Measurements from ENCODE around the gene ATP1A2.
A peak's percentile ranks its signal among the peaks of the same experiment; 100 is the strongest.

The ATP1A2 gene

DNA sequence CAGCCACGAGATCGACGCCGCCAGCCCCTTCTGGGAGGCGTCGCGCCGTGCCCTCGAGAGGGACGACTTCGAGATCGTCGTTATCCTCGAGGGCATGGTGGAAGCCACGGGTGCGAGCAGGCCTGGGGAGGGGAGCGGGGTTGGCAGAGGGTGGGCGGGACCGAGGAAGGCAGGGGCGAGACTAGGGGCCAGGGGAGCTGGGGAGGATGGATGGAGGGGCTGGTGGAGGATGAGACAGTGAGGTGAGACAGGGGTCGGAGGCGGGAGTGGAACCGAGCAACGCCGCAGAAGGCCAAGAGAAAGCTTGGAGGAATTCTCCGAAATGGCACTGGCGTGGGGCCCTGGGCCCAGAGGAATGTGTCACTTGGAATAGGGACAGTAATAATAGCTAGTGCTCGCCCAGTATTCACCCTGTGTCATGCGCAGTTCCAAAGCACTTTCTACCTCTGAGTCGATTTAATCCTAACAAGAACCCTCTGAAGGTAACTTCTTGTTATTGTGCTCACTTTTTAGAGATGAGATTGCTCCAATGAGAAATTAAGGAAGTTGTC, 30.7 kb upstream of the ATP1A2 start:
- DNase-seq (ENCODE audit: low read depth in 1 of 2, low spot score in 1 of 2), result no peak

DNA sequence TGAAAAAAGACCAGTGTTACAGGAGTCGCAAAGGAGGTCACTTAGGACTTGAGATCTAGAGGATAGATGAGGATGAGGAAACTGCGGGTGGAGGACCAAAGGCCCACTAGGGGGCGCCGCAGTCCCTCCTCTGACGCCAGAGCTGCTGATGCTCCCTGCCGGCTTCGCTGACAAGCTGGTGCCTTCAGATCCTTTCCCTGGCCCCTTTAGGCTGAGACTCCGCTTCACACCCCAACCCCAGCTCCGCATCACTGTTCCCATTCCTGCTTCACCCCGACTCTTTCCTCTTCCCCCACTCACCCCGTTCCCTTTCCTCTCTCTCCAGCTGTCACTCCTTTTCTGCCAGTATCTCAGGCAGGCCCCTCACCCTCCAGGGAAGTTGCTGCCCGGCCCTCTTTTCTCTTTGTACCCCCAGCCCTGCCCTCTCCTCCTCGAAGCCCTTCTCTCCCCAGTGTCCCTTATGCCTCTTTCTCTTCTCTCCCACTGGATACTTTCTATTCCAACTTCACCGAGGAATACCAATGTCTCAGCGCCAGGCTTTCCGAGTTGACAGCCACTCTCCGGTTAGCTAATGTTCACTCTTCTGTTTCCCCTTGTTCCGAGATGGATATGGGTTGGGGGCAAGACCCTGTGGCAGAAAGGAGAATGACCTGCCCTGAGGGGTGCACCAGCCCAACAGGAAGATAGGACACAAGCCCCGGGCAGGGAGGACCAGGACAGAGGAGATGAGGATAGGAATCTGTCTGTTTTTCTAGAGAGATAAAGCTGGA, 29.7 kb upstream of the ATP1A2 start:
- peak; percentile 56 to 63 for DNase-seq (ENCODE audit: low read depth in 1 of 2, low spot score in 1 of 2)

DNA sequence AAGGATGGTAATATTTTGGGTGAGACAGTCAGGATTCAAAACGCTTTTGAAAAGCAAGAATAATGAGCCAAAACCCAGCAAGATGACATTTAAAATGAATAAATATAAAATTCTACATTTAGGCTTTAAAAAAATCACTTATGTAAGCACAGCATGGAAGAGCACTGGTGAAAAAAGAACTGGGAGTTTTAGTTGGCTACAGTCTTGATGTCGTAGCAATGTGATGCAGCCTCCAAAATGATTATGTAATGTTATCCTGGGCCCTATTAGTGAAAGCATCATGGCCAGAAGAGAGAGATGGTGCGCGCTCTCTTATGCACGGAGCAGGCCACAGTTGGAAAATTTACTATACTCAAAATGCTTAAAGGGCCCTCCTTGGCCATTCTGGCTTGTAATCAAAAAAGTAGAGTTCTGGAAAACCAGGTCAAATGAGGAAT, 29.1 kb upstream of the ATP1A2 start:
- no peak for DNase-seq (ENCODE audit: low read depth in 1 of 2, low spot score in 1 of 2)

DNA sequence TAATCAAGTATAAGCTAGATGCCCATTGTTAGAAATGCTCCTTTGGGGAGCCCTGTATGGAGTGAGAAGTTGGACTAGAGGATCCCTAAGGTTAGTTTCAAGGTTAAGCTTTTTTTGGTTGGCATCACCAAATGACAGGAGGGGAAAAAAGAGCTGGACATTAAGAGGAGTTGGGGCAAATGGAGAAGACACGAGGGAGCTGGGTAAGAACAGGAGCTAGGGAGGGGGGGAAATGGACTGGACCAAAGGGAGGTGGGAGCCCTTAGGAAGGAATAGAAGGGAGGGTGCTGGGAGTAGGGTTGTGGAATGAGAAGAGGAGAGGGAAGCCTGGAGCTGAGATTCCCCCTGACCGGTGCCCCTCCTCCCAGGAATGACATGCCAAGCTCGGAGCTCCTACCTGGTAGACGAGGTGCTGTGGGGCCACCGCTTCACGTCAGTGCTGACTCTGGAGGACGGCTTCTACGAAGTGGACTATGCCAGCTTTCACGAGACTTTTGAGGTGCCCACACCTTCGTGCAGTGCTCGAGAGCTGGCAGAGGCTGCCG, 28.4 kb upstream of the ATP1A2 start:
- DNase-seq (ENCODE audit: low read depth in 1 of 2, low spot score in 1 of 2), result no peak

DNA sequence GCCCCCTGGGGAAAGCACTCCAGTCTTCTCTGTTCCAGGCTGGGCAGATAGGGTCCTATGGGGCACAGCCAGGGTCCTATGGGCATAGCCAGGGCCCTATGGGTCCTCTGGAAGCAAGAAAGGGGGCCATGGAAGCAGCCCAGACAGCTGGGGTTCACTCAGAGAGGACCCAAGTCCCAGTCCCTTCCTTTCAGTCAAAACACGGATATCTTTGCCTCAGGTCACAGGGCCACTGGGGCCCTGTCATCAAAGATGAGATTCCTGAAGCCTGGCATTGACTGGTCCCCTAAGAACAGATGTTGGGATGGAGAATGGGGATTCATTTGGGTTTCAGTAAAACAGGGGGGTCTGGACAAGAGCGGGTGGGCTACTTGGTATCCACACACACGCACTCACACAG, 25.7 kb upstream of the ATP1A2 start:
- DNase-seq (ENCODE audit: low read depth in 1 of 2, low spot score in 1 of 2), result no peak

DNA sequence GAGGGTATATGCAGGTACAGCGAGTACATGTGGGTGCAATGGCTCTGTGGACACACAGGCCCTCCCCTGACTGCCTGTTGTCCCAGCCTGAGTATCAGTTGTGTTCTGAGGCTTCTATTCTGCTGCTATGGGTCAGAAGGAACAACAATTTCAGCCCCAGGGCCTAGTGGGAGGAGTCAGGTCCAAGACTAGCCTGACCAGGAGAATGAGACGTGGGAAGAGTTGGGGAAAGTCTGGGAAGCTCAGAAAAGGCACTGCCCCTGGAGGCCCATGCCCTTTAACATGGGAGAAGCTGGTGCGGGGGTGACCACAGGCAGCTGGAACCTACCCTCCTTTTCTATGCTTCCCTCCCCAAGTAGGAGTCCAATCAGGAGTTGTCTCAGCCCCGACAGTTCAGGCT, 24.8 kb upstream of the ATP1A2 start:
- DNase-seq (ENCODE audit: low read depth in 1 of 2, low spot score in 1 of 2), result no peak

DNA sequence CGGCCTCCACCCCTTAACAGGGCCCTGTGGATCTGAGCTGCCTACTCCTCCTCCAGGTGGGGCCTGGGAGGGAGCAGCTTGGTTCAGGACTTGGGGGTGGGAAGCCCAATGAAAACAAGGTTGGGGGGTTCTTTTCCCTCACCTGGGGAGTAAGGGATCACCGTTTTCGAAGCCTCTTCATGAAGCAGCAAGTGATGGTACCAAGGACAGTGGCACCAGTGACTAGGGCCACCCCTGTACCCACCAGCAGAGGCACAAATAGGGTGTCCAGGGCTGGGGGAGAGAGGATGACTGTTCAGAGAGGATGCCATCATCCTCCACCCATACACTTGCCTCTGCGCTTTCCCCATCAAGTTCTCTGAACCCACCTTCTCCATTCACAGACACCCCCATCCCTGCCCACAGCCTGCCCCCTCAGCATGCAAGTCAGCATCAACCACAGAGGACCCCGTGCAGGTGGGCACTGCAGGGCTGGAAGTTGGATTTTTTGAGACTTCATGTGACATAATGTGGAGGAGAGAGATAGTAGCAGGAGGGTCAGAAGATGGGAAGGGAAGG, 23.8 kb upstream of the ATP1A2 start:
- DNase-seq (ENCODE audit: low read depth in 1 of 2, low spot score in 1 of 2), result no peak

DNA sequence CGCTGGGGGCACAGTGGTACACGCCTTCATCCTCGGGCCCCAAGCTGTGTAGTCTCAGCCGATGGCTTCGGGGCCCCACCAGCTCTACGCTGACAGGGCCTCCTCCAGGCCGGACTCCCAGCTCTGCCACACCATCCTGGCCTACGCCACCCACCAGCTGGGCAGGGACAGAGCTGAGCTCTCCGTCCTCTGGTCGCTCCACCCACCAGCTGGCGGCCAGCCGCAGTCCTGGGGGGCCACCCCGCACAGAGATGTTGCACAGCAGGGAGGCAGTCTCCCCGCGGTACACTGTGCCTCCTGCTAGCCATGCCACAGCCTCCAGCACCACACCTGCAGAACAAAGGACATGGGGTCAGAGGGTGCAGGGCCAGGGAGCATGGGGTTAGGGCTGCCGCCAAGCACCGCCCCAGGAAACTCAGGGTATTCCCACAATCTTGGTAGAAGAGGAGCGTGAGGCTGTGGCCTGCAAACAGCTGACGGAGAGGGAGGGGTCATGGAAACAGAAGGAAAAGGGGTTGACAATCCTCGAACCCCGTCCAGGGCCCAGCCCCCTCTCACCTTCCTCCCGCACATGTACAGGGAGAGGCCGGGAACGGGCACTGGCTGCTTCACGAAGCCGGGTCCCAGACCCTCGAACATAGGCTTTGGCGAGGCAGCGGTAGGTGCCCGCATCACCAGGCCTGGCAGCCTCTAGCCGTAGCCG, 23.0 kb upstream of the ATP1A2 start:
- DNase-seq (ENCODE audit: low read depth in 1 of 2, low spot score in 1 of 2), result no peak

DNA sequence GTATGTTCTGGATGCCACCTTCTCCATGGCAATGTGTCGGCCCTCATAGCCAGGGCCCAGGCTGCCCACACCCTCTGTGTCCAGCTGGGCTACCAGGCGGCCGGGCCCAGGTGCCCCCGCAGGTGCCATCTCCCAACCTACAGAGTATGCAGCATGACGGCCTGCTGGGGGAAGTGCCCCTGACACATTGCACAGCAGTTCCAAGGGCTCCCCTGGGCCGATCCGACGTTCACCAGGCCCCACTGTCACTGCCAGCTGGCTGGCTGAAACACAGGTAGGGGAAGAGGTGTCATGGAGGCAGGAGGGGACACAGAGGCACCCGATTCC, 22.5 kb upstream of the ATP1A2 start:
- no peak for DNase-seq (ENCODE audit: low read depth in 1 of 2, low spot score in 1 of 2)

DNA sequence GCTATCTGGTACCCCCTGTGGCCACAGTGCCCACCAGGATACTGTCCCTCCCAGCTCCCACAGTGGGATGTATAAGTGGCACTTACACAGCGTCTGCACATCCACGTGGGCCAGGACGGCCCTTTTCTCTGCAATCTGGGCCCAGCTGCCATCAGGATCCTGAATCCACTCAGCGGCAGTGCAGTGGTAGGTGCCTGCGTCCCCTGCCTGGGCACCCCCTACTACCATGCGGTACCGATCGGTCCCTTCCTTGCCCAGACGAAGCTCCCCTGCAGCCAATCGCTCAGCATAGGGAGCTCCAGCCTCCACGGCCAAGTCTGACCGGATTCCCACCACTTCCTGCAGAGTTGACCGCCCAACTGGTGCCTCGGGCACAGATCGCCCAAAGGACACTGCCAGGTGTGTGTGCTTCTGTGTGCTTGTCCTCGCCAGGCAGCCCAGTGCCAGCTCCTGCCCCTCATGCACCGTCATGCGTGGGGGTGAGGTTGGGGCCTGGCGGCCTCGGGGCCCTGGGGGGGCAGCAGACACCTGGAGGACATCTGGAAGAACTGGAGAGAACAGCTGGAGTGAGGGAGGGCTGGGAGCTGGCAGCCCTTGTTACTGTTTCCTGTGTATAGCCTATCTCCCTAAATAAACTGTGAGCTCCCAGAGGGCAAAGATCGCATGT, 21.8 kb upstream of the ATP1A2 start:
- no peak for DNase-seq (ENCODE audit: low read depth in 1 of 2, low spot score in 1 of 2)

DNA sequence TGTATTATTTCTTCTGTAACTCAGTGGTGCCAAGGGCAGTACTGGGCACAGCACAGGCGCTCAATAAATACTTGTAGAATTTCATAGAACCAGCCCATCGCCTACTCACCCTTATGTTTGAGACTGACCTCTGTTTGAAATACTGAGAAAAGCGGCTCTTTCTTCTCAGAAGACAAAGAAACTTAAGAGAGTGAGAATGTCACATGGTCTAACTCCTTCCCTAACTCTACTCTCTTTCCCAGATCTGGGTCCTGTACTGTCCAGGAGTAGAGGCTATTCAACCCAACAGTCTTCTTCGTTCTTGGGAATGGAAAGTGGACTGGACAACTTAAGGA, 21.3 kb upstream of the ATP1A2 start:
- no peak for DNase-seq (ENCODE audit: low read depth in 1 of 2, low spot score in 1 of 2)

DNA sequence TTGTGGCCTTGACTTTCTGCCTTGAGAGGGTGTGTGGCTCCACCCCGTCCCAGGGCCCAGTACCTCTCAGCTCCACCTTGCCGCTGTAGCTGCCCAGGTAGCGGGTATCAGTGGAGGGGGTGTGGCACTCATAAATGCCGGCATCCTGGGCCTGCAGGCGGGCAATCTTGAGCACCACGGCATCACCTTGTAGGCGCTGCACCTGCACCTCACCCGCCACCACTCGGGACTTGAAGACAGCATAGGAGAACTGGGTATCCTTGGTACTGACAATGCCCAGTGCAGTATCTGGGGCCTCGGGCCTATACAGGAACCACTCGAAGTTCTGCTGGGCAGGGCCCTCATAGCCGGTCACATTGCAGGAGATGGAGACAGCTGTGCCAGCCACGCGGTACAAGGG, 20.8 kb upstream of the ATP1A2 start:
- DNase-seq (ENCODE audit: low read depth in 1 of 2, low spot score in 1 of 2), result no peak

DNA sequence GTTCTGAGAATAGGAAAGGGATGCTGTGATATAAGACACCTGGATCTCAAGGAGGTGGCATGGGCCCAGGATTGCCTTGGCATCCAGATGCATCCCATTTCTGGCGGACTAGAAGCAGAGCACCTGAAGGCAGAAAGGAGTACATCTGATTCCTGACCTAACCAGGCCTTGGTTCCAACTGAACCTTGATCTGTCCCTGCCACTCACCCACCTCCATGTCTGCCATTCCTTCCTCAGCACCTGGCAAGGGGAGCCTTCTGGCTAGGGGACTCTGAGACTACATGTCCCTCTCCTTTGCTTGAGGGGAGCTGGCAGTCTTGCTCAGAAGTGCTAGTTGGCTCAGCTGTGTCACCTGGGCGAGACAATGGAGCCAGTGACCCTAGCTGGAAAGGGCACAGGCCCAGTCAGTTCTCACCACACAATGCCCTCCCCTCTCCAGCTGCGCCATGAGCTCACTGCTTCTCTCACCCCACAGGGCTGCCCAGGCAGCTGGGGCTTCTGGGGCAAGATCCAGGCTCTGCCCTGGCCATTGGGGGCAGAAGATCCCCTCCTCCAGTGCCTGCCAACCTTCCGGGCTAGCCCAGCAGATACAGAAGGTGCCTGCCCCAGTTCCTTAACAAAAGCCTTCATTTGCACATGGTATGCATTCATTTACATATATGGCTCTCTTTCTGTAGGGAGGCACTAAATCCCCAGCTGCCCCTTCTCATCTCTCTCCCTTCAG, 20.0 kb upstream of the ATP1A2 start:
- no peak for DNase-seq (ENCODE audit: low read depth in 1 of 2, low spot score in 1 of 2)

DNA sequence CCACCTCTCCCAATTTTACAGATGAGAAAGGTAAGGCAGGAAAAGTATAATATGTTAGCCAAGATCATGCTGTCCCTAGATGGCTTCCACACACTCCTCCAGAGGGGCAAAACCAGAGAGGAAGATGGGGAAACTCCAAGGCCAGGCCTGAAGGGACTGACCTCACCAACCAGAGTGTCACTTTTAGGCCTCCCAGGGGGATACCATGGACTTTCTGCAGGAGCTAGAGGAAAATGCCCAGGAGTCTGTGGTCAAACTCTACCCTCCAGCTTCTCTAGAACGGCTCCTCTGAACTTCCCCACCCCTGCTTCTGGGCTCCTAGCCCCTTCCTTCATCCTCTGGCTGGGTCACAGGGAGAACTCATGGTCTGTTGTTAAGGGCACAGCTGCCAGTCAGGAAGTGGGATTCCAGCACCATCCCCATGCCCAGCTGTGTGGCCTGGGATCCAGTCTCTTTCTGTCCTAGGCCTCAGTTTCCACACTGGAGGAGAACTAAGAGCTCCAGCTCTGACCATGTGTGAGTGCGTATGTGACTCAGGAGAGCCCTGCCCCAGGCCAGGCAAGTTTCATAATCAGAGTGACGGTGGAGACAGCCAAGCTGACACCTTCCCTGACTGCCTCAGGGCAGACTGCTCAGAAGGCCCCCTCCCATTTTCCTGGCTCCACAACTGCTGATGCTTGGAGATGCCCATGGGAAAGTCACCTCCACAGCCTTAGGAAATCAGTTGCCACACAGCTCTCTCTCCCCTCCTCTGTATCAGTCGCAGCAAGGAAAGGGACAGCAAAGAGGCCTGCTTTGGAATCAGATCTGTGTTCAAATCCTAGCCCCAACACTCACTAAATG, 19.1 kb upstream of the ATP1A2 start:
- no peak for DNase-seq (ENCODE audit: low read depth in 1 of 2, low spot score in 1 of 2)

DNA sequence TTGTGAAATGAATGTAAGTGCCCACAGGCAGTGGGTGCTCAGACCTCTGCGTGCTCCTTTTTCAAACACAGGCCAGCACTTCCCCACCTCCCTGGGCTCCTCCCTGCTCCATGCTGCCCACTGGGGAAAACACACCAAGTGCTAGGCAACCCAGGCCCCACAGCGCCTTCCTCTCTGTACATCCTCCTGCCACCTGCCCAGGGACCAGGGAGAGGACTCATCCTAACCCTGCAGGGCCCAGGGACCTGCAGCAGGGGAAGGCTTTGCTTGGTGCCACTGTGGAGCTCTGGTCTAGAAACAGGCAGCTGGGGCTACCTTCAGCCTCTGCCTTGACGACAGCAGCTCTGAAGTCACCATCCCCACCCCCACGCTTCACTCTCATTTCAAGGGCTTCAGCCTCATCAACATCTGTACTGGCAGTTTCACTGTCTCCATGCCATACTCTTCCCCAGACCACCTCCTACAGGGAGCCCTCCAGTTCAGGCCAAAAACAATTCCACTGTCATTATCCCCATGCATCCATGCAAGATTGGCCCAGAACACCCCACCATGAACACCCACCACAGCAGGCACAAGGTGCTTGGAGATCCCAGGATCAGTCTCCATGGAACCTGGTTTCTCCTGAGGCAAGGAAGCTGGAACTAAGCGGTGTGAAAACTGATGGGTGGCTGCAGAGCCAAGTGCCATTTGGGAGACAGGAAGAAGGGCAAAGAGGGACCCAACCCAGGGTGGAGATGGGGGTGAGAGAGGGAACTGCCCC, 18.2 kb upstream of the ATP1A2 start:
- no peak for DNase-seq (ENCODE audit: low read depth in 1 of 2, low spot score in 1 of 2)

DNA sequence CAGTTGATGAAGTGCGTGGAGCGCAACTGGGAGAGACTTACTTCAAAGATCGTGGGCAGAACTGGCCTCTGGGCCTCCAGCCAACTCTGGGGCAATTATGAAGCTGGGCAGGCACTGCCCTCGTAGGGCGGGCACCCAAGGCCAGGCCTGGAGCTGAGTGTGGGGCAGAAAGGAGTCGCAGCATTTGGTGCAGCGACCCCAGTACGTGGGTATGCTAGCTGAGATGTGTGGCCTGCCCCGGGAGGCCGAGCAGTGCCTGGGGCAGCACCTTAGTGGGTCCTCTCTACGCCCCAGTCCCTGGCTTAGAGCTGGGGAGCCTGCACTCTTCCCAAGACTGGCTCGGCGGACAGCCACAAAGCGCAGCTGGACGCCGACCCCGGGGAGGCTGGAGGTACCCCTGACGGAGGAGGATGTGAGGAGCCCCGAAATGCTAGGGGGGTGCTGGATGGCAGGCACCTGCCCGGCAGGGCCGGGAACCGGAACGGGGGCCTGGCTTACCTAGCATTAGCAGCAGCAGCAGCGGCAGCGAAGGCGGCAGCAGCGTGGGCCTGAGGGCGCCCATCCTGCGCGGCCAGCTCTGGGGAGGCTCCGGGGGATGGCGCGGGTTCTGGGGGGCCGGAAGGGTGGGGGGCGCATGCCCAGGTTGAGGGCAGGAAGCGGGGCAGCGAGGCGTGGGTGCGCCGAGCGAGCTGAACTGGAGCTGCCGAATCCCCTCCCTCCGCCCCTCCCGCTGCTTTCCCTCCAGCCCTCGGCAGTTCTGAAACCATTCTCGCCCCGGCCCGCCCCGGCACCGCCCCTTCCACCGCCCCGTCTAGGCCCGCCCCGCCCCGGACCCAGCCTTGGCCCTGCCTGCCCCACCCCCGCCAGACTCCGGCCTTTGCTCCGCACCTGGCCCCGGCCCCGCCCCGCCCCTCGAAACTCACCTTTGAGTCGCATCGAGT, 17.4 kb upstream of the ATP1A2 start, which contains the start of gene IGSF8:
IGSF8 (minus strand) TSS at position 709 of the 941 bp plus-strand sequence; CDS start at position 562, 147 bp downstream.
- DNase-seq (ENCODE audit: low read depth in 1 of 2, low spot score in 1 of 2), result peak; percentile 87 to 89

DNA sequence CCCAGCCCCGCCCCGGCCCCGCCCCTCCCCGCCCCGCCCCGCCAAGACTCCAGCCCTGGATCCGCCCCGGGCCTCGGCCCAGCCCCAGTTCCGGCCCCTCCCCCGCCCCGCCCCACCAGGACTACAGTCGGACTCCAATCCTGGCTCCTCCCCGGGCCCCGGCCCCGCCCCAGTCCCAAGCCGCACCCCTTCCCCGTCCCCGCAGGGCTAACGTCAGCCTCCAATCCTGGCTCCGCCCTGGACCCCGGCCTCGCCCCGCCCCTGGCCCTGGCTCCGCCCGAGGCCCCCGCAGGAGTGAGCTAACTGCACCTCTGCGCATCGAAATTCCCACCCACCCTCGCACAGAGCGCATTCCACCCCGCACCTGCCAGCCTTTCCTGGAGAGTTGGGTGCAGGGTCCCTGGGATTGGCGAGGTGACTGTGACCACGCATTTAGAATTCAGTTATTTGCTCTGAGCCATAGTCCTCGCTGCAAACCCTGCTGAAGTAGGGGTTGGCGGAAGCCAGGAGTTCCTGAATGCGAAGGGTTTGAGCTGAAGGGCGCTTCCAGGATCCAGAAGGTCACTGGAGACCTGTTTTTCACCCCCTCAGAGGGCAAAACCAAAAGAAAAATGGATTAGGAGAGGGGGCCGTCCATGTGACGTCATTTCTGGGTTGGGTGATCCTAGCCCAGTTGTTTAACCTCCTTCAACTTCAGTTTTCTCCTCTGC, 16.6 kb upstream of the ATP1A2 start:
- peak; percentile 97 for DNase-seq (ENCODE audit: low read depth in 1 of 2, low spot score in 1 of 2)
